HUDEP-2 (cell line): Measurements from ENCODE around the gene CD247.

Experiments
- DNase-seq, 76 experiments: peaks; one replicate each; lab custom pipeline; 2025; ENCODE audit not compliant: unreplicated experiment in 76 of 76; lab: John Stamatoyannopoulos, UW

The CD247 gene

GRCh38 chr1:167467126-167467710, 51.1 kb downstream of the CD247 start:
- no peak for DNase-seq

- DNase-seq: no peak
Observed at GRCh38 chr1:167465743-167466142, 52.6 kb downstream of the CD247 start.

- no peak for DNase-seq
Observed at GRCh38 chr1:167465018-167465417, 53.3 kb downstream of the CD247 start.

- no peak for DNase-seq
Observed at GRCh38 chr1:167463875-167464575, 54.3 kb downstream of the CD247 start.

GRCh38 chr1:167463080-167463479, 55.2 kb downstream of the CD247 start:
- no peak for DNase-seq

GRCh38 chr1:167462341-167462740, 56.0 kb downstream of the CD247 start:
- DNase-seq: no peak

- DNase-seq: no peak
Observed at GRCh38 chr1:167460836-167461235, 57.5 kb downstream of the CD247 start.

- no peak for DNase-seq
Observed at GRCh38 chr1:167457936-167458584, 60.3 kb downstream of the CD247 start.

GRCh38 chr1:167456926-167457325, 61.4 kb downstream of the CD247 start:
- DNase-seq: no peak

GRCh38 chr1:167456524-167456923, 61.8 kb downstream of the CD247 start:
- DNase-seq: peak in 1 of 76 experiments; percentile 8

GRCh38 chr1:167455786-167456446, 62.4 kb downstream of the CD247 start:
- peak in 1 of 76 experiments; percentile 16 for DNase-seq

GRCh38 chr1:167454894-167455785, 63.2 kb downstream of the CD247 start:
- peak in 60 of 76 experiments; percentile 3 to 76 (median 52) for DNase-seq

- DNase-seq: no peak
Observed at GRCh38 chr1:167454304-167454893, 63.9 kb downstream of the CD247 start.

- DNase-seq: no peak
Observed at GRCh38 chr1:167453123-167453522, 65.2 kb downstream of the CD247 start.

GRCh38 chr1:167452483-167452882, 65.8 kb downstream of the CD247 start:
- DNase-seq: no peak

GRCh38 chr1:167450843-167451242, 67.5 kb downstream of the CD247 start:
- no peak for DNase-seq

GRCh38 chr1:167447521-167448136, 70.7 kb downstream of the CD247 start:
- DNase-seq: peak in 19 of 76 experiments; percentile 3 to 48 (median 16)

GRCh38 chr1:167446966-167447365, 71.4 kb downstream of the CD247 start:
- DNase-seq: no peak

- DNase-seq: no peak
Observed at GRCh38 chr1:167443757-167444156, 74.6 kb downstream of the CD247 start.
